ENCODE data around the gene RPTOR.

The RPTOR gene

DNA sequence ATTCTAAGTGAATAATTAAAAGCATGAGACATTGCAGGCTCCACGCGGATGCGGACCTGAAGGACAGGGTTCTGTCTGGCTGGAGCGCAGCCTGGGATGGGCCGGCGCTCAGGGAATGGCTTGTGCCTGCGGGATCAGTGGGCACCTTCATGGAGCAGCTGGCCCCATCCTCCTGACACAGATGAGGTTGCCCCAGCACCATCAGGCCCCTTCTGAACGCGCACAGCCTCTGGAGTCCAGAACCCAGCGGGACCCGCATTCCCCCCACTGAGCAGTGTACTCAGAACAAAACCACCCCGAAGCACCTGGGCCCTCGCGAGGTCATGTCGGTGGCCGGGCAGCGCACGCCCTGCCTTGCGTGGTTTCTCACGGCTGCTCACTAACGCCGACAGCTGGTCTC lies 376.5 kb downstream of the RPTOR start:
- TF ChIP-seq POLR2AphosphoS5 (IDR thresholded peaks at IDR 0.05; ENCODE audit: low read depth), result no peak
- no peak for TF ChIP-seq GABPA (IDR thresholded peaks at IDR 0.05; ENCODE audit: low read depth)
- TF ChIP-seq SPI1 (IDR thresholded peaks at IDR 0.05; ENCODE audit: borderline replicate concordance, low read depth), result no peak
- no peak for TF ChIP-seq CTCF (IDR thresholded peaks at IDR 0.05; ENCODE audit: insufficient read depth, low read length)
- TF ChIP-seq REST (IDR thresholded peaks at IDR 0.05; ENCODE audit: insufficient replicate concordance, low read depth), result no peak
- no peak for DNase-seq (ENCODE audit: low read depth in 1 of 2, low spot score in 1 of 2)
- H3K27ac ChIP-seq (replicated peaks), result no peak overlapping the region
- no peaks in the 10 kb centered on the region for H3K27me3 ChIP-seq (ENCODE audit: insufficient read depth, poor library complexity, severe bottlenecking)
- no peak overlapping the region for H3K4me3 ChIP-seq (replicated peaks; ENCODE audit: insufficient read depth, low read length)

DNA sequence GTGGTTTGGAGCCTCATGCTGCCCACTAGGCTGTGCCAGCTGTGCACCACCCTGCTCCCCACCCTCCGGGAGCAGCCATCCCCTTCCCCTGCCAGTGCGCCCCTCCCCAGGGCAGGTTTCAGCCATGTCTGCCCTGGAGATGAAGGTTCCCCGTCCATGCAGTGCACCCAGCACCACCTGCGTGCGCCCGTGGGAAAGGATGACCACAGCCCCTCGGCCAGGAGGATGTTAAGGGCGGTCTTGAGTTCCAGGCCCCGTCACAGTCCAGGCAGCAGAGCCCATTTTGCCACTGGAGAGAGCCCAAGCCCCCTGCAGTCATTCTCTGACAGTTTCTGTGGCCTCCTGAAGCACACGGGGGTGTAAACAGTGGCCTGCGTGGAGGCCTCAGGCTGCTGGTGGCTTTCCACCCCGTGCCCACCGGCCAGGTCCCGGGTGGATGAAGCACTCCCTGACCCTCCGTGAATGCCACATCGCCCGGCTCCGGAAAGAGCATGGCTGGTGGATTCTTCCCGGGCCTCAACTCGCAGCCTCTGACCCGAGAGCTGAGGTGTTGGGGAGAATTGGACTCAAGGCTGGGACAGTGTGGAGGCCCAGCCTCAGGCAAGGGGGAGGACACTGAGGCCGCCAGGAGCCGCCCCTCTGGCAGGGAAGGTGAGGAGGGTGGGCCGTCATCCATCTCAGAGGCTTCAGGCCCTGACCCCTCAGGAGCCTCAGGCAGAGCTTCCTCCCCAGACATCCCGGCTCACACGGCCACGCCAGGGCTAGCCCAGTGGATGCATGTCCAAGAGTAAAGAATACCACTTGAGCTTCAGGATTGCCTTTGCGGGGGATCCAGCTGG lies 377.3 kb downstream of the RPTOR start:
- H3K27me3 ChIP-seq (ENCODE audit: insufficient read depth, poor library complexity, severe bottlenecking), result no peaks in the 10 kb centered on the region
- DNase-seq (ENCODE audit: low read depth in 1 of 2, low spot score in 1 of 2), result no peak
- H3K4me3 ChIP-seq (replicated peaks; ENCODE audit: insufficient read depth, low read length), result no peak overlapping the region
- no peak overlapping the region for H3K27ac ChIP-seq (replicated peaks)
- TF ChIP-seq CTCF (IDR thresholded peaks at IDR 0.05; ENCODE audit: insufficient read depth, low read length) (no peak), SPI1 (IDR thresholded peaks at IDR 0.05; ENCODE audit: borderline replicate concordance, low read depth) (no peak), GABPA (IDR thresholded peaks at IDR 0.05; ENCODE audit: low read depth) (no peak), REST (IDR thresholded peaks at IDR 0.05; ENCODE audit: insufficient replicate concordance, low read depth) (no peak), POLR2AphosphoS5 (IDR thresholded peaks at IDR 0.05; ENCODE audit: low read depth) (no peak)

- Histone ChIP-seq H3K27me3 (ENCODE audit: insufficient read depth, poor library complexity, severe bottlenecking) (no peaks in the 10 kb centered on the region), H3K27ac (replicated peaks) (no peak overlapping the region), H3K4me3 (replicated peaks; ENCODE audit: insufficient read depth, low read length) (no peak overlapping the region)
- TF ChIP-seq REST (IDR thresholded peaks at IDR 0.05; ENCODE audit: insufficient replicate concordance, low read depth) (no peak), POLR2AphosphoS5 (IDR thresholded peaks at IDR 0.05; ENCODE audit: low read depth) (no peak), GABPA (IDR thresholded peaks at IDR 0.05; ENCODE audit: low read depth) (no peak), CTCF (IDR thresholded peaks at IDR 0.05; ENCODE audit: insufficient read depth, low read length) (no peak), SPI1 (IDR thresholded peaks at IDR 0.05; ENCODE audit: borderline replicate concordance, low read depth) (no peak)
- DNase-seq (ENCODE audit: low read depth in 1 of 2, low spot score in 1 of 2), result no peak
These were observed 378.0 kb downstream of the RPTOR start for GRCh38 chr17:80922580-80923160.
